ENCODE results near the gene CNTN1.

DNA sequence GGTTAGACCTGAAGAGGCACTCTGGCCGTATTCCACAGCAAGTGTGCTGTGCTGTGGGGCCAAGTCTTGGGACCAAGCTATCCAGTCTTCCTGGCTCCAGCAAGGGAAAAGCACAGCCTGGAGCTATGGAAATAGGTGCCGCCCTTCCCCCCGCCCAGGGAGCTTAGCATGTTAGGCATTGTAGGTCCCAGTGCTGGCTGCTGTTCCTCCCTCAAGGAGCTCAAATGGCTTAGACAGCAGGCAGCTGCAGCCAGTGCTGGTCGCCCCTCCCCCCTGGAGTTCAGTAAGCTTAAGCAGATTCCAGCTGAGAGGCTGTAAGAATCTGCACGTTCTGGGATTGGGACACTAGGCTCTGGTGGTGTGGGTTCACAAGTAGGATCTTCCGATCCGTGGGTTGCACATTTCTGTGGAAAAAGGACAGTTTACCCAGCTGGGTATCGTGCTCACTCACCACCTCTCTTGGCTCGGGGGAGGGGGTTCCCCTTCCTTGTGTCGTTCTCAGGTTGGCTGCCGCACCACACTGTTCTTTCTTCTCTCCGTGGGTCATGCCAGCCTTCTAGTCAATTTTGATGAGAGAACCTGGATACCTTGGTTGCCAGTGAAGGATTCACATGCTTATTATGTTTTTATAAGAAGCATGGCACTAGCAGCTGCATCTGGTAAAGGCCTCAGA is 127.3 kb downstream of the CNTN1 start:
- TF ChIP-seq, protein P1, sequence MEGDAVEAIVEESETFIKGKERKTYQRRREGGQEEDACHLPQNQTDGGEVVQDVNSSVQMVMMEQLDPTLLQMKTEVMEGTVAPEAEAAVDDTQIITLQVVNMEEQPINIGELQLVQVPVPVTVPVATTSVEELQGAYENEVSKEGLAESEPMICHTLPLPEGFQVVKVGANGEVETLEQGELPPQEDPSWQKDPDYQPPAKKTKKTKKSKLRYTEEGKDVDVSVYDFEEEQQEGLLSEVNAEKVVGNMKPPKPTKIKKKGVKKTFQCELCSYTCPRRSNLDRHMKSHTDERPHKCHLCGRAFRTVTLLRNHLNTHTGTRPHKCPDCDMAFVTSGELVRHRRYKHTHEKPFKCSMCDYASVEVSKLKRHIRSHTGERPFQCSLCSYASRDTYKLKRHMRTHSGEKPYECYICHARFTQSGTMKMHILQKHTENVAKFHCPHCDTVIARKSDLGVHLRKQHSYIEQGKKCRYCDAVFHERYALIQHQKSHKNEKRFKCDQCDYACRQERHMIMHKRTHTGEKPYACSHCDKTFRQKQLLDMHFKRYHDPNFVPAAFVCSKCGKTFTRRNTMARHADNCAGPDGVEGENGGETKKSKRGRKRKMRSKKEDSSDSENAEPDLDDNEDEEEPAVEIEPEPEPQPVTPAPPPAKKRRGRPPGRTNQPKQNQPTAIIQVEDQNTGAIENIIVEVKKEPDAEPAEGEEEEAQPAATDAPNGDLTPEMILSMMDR (IDR thresholded peaks at IDR 0.05 in 8 of 11, conservative IDR thresholded peaks at IDR 0.05 in 3 of 11), result no peak
- no peak for TF ChIP-seq POLR2A (IDR thresholded peaks at IDR 0.05)
